Head of caudate nucleus (tissue), 42 donors: ENCODE results near the gene LEP.

Source experiments
- DNase-seq, 42 donors: peaks; one replicate each; pipeline versions ENCODE4 v3.0.0 to v3.0.0-alpha.2; 2020 to 2021; ENCODE audit warnings: mixed read lengths in 7 of 42
- intact Hi-C: fragments of 100-400 bp; cut with DNase I; formaldehyde crosslinking; loops from one replicate; pipeline ENCODE4 v1.15.0; 2022

LEP gene

DNA sequence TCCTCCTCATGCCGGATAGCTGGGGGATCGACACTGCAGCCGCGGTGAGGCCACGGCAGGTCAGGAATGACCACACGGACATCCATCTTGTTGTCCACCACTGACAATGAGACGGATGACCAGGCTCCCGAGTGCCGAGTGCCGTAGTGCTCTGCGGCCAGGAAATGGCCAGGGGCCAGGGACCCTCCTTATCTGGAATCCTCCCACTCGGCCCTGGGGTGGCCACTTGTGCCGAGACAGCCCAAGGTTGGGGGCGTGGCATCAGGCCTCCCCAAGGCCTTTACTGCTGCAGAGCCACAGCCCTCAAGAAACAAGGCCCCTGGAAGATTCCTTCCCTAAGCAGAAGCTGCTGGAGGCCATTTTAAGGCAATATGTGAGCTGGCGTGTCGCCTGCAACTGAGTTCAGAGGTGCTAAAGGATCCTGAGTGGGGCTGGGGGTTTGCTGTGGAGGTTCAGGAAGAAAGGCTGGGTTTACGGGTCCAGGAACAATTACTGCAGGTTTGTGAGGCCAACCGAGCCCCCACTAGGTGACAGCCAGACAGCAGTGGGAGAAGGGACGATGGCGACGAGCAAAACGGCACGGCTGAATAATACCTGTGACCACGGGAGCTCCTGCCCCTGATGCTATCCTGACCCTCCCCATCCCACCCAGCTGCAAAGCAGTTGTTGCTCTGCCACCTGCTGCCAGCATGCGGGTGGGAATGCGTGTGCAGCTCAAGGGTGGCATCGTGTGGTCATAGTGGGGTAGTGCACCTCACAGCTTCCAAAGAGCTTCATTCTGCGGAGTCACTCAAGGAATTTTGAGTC lies 31.6 kb upstream of the LEP start:
- intact Hi-C loops, result loop anchor here (2.0 to 10.0 kb wide), 4 partner anchors 75 to 501 kb away; no protein-coding TSS in a partner anchor
- peak; percentile 56 to 89 (median 78) for DNase-seq

DNA sequence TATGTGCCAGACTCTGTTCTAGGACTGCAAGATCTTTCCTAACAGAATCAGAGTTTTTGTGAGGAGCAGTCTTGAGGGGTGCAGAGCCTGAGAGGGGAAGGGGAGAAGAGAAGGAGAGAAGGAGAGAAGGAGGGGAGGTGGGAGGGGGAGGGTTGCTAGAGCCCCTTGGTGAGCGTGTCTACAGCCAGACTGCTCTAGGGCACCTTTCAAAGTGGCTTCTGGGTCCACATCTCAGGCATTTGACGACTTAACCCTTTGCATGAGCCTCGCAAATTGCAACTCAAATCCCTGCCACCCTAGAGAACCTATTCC lies 31.1 kb upstream of the LEP start:
- intact Hi-C loops, result loop anchor here (10.0 kb wide), 1 partner anchor 265 kb away; no protein-coding TSS in a partner anchor
- no peak for DNase-seq

DNA sequence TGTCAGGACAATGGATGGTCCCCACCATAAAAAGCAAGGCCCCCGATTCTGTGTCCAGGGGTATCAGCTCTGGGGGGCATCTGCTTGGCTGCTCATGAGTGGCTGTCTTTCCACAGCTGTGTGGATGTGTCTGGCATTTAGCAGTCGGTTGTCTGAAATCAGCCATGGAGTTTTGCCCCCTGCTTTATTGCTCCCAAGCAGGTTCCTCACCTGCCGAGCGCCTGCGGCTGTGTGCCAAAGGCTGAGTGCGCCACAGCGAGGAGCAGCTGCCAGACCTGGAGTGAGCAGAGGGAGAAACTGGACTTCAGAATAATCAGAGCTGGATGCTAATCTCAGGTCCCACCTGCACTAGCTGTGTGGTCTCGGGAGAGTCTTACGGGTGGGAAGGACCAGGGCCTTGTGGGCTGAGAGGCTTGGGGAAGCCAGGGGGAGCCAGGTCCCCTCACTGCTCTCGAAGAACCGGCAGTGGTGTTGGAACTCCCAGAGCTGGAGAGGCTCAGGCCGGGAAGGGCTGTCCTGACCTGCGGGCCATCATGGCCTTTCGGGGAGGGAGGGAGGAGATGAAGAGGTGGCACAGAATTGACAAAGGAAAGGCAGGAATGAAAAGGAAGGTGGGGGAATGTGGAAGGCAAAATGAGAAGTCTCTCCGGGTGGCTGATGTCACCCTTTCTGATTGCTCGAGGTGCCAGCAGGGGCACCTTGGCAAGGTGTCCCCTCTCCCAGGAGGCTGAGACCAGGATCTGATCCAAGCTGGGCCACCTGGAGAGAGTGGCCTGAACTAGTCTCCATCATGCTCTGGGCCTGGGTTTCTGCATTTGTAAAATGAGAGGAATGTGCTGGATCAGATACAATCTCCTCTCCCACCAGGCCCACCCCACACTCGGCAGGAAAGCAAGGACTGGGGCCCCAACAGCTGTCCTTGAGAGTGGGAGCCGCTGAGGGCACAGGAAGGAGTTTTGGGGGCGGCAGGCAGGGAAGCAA lies 30.2 kb upstream of the LEP start:
- intact Hi-C loops, result loop anchor here (10.0 kb wide), 1 partner anchor 266 kb away; no protein-coding TSS in a partner anchor
- DNase-seq, result no peak

DNA sequence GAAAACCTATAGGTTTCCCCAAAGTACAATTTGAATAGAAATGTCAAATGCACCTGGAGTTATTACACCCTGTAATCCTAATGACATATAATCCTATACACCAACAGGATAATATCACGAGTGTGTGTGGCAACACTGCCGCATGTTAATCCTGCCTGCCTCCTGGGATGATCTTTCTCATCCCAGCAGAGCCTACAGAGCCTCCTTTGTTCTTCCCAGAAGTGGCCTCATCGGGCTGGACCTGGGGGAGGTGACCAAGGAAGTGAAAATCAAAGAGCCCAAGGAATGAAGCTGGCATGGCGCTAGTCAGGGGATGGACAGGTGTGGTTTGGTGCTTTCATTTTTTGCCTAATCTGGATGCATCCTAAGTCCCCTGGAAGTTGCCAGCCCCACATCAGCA lies 29.5 kb upstream of the LEP start:
- intact Hi-C loops, result loop anchor here (10.0 kb wide), 1 partner anchor 267 kb away; no protein-coding TSS in a partner anchor
- no peak for DNase-seq

DNA sequence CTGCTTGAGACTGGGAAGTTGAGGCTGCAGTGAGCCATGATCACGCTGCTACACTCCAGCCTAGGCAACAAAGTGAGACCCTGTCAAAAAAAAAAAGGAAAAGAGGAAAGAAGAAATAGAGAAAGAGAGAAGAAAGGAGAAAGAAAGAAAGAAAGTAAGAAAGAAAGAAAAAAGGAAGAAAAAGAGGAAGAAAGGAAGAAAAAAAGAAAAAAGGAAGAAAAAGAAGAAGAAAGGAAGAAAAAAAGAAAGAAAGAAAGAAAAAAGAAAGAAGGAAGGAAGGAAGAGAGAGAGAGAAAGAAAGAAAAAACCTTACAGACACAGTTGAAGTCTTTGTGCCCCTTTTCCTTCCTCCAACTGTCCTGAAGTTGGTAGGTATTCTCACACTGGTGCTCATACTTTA lies 26.6 kb upstream of the LEP start:
- intact Hi-C loops, result loop anchor here (10.0 kb wide), 1 partner anchor 270 kb away; no protein-coding TSS in a partner anchor
- no peak for DNase-seq

DNA sequence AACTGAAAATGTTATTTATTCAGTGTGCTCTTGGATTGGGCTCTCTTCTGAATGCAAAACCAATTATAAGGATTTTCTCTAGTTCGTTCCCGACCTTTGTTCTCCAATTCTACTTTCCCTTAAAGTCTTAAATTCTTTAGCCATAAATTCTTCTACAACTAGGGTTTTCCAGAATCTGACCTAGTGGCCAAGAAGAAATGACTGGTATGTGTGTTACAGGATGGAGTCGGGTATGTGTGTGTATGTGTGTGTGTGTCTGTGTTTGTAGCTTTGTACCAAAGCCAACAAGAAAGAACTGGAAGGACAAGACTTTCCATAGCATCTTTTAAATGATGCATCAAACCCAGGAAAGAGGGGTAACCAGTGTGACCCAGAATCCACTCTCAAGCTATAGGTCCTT lies 25.8 kb upstream of the LEP start:
- DNase-seq, result no peak
- intact Hi-C loops, result loop anchor here (10.0 kb wide), 1 partner anchor 270 kb away; no protein-coding TSS in a partner anchor

DNA sequence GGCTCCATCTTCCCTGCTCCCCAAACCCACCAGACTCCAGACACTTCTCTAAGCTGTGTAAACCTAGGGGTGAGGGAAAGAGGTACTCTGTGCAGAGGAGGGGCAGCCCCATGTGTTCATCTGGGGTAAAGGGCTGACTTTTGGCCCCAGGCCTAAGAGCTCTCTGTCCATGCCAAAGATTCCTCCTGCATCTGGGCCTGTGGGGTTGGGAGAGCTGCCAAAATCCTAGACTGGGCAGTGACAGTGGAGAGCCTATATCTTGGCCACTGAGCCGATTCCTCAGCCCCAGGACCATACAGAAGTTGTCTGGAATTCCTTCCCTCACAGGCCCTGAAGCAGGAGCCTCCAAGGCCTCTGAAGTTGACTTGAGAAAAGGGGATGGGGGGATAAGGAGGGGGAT lies 25.3 kb upstream of the LEP start:
- intact Hi-C loops, result loop anchor here (10.0 kb wide), 1 partner anchor 271 kb away; no protein-coding TSS in a partner anchor
- no peak for DNase-seq

DNA sequence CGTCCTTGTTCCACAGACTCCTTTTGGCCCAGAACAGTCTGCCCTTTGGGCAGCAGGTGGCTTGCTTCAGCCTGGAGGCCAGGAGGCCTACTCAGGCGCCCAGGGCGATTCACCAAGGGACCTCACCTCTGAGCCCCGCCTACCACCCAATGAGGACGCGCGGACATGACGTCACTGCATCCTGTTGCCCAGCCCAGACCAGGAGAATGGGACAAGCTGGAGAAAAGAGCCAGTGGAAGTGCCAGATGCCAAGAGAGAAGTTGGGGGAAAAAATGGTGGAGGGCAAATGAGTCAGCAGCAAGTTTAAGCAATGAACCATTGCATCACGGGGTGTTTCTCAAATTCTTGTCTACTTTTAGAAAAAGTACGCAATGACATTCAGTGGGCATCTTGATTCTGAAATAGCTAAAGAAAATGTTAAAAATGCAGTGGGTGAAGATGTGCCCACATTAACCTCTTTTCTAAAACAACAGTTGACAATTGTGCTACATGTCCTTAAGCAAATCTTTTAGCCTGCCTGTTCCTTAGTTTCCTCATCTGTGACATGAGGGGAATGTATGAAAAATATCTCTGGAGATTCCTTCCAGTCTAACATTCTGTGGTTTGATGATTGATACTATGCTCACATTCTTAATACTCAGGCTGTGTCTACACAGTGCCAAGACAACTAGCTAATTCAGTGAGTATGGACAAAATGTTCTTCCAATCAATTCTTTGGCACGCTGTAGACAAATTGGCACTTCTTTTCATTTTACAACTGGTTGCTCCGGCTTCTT lies 23.9 kb upstream of the LEP start:
- no peak for DNase-seq
- intact Hi-C loops, result loop anchor here (10.0 kb wide), 1 partner anchor 272 kb away; no protein-coding TSS in a partner anchor

DNA sequence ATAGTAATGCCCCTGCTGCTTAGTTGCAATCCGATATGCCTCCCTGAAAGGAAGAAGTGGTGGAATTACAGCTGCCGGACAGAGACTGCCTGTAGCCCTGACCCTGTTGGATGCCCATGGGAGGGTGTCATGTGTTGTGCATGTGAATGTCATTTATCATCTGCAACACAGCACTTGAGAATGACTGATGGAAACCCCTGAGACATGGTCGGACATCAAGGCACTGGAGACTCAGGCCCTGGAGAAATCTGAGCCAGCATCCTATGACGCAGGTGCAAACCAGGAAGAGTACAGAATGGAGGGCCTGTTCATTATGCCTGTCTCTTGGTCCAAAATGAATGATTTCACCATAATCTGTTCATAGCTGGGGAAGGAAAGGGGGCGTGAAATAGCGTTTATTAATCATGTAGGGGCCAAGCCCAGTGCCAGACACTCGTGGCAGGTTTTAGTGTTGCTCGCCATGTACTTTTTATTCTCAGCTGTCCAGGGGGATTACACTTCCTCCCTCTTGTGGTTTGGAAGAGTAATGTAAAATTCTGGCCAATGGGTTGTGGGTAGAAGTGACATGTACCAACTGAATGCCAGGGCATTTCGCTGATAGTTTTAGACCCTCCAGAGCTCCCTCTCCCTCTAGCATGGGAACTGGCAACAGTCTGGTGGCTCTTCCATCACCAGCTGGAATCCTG lies 23.0 kb upstream of the LEP start:
- DNase-seq, result no peak
- intact Hi-C loops, result loop anchor here (10.0 kb wide), 1 partner anchor 273 kb away; no protein-coding TSS in a partner anchor

DNA sequence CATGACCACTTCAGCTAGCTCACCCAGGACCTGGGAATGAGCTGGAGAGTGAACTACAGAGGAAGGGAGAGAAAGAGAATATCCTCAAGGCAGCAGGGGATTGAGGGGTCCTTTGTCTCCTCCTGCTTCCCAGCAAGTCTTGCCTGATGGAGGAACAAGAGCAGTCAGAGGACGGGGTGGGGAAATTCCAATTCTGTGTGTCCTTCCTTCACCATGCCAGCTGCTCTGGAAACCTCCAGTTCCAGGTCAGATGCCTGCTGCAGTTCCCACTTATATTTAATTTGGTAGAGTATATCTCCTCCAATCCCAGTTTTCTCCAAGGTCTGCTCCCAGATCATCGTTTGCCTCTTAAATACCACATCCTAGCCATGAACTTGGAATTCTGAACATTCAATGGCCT lies 21.4 kb upstream of the LEP start:
- intact Hi-C loops, result loop anchor here (10.0 kb wide), 1 partner anchor 275 kb away; no protein-coding TSS in a partner anchor
- DNase-seq, result no peak

DNA sequence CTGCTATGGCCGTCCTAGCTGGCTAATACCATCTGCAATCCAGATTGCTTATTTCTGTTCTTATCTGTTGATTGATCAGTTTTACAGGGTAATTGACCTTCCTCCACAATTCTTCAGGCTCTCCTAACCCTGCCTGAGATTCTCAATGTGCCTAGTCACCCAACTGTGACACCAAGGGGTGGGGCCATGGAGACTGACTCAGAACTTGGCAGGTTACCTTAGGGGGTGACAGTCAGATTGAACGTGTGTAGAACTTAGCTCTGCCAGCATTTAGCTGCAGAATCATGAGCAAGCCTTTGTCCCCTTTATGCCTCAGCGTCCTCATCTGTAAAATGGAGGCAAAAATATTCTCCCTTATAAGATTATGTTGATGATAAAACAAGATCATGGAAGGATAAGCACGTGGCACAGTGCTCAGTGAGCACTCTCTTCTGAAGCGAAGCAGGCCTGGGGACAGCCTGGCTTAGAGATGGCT lies 19.1 kb upstream of the LEP start:
- intact Hi-C loops, result no loop called here
- DNase-seq, result no peak

DNA sequence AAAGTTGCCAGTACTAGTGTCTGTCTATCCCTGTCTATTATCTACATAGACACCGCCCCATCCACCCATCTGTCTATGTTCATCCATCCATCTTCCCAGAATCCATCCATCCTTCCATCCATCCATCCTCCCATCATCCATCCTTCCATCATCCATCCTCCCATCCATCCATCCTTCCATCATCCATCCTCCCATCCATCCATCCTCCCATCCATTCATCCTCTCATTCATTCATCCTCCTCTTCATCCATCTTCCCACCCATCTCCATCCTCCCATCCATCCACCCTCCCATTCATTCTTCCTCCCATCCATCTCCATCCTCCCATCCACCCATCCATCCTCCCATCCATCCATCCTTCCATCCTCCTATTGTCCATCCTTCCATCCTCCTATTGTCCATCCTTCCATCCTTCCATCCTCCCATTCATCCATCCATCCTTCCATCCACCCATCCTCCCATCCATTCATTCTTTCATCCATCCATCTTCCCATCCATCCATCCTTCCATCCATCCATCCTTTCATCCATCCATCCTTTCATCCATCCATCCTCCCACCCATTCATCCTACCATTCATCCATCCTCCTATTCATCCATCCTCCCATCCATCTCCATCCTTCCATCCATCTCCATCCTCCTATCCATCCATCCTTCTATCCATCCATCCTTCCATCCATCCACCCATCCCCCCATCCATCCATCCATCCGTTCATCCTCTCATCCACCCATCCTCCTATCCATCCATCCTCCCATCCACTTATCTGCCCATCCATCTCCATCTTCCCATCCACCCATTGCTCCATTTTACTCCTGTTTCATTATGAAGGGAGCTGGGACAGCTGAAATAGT lies 14.7 kb upstream of the LEP start:
- intact Hi-C loops, result no loop called here
- DNase-seq, result no peak

DNA sequence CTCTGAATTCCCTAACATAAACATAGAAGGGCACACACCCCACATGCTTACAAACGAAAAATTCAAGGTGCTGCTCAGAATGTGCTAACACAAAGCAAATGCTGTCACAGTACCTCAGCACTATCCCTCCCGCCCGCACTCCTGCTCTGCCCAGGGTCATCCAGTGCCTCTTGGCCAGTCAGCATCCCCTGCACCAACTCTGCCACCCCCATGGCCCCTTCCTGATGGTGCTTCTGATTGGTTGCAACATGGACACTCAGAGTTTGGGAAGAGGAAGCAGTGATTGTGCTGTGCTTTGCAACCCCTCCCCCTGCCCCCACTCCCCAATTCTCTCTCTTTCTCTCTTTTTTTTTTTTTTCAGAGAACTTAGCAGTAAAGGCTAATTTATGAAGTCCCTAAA lies 13.8 kb upstream of the LEP start:
- no peak for DNase-seq
- intact Hi-C loops, result no loop called here

DNA sequence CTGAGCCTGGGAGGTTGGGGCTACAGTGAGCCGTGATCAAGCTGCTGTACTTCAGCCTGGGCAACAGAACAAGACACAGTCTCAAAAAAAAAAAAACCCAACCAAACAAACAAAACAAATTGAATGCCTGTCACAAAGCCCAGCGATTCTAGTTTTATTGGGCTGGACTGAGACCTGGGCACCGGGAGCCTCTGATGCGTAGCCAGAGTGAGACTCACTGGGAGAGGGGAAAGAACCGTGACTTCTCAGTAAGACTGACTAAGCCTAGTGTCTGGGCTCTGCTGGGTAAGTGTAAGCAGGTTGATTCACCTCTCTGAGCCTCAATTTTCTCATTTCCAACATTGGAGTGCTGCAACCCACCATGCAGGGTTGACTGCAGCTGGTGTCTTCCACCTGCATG lies 10.1 kb upstream of the LEP start:
- intact Hi-C loops, result no loop called here
- DNase-seq, result no peak

DNA sequence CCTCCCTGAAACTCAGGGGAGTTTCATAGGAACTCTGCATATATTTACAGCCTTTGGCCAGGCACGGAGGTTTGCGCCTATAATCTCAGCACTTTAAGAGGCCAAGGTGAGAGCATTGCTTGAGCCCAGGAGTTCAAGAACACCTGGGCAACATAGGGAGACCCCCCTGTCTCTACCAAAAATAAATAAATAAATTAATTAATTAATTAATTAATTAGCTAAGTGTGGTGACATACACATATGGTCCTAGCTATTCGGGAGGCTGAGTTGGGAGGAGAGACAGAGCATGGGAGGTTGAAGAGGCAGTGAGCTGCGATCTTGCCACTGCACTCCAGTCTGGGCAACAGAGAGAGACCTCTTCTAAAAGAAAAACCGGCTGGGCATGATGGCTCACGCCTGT lies 9.4 kb upstream of the LEP start:
- intact Hi-C loops, result no loop called here
- DNase-seq, result no peak

DNA sequence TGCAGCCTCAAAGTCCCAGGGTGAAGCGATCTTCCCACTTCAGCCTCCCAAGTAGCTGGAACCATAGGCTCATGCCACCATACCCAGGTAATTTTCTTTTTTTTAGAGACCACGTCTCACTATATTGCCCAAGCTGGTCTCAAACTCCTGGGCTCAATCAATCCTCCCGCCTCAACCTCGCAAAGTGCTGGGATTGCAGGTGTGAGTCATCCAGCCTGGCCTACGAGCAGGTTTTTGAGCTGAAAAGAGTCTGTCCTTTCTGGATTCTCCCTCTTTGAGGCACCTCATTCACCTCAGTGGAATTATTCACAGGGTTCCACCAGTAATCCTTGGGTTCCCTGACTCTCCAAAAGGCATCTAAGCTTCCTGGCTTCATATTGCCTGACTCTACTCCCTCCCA lies 7.6 kb upstream of the LEP start:
- DNase-seq, result no peak
- intact Hi-C loops, result no loop called here

DNA sequence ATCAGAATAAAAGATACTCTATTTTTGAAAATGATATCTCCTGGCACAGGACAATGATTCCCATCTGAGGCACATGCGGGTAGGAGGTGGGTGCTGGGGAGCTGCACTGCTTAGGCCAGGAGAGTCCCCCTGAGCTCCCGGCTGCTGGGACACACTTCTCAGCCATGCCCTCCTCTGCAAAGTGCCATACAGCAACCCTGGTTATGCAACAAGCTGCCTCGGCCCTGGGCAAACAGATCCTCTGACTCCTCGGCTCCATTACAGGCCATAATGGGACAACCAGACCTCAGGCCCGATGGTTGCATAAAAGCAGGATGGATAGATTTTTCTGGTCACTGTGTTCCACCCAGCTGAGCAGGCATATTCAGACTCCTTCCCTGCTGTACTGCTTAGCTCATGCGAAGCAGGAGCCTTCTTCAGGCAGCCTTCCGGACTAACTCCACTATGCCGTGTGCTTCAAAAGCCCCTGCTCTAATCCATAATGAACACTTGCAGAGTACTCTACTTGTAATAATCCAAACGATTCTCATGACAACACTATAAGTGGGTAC lies 6.5 kb upstream of the LEP start:
- intact Hi-C loops, result no loop called here
- no peak for DNase-seq
